Activated CD8-positive, alpha-beta memory T cell treated with anti-CD3 and anti-CD28 coated beads, Interleukin-2, amount 50 U/mL, for 24 hours (primary cell): ENCODE measurements around the gene NOS1AP.
"Not testable (repeated sequence)": the region's sequence is repeated elsewhere in the genome, so short reads cannot be mapped to it uniquely, and the experiment has no call there.

ENCODE experiments used
- DNase-seq: peaks from one replicate; pipeline ENCODE4 v3.0.0-alpha.2; 2020; ENCODE audit errors: extremely low read depth

The NOS1AP gene

DNA sequence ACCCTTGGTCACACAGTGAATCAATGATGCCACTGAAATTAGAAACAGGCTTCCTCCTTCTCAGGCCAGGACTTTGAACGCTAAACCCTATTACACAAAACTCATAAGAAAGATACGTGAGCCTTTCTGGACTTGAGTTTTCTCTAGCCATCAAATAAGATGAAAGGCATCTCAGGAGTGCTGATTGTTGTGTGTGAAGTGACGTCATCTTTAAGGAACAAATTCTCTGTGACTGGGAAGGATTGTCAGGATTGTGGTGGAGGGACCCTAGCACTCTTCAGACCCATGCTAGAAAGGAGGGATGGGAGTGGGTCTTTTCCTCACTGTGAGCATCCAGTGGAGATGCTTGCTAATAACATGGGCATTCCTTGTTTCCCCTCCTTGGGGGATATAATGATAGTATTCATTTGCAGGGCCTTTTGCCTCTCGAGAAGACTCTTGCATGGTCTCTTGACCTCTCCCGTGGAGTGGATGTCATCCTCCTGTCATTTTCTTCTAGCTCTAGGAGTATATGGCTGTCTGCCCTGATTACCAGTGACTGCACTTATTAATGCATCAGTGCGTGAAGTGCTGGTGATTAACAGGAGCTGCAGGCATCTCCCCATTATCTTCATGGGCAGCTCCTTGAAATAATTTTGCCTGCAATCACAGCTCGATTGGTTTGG is 267.3 kb downstream of the NOS1AP start:
- DNase-seq: no peak

DNA sequence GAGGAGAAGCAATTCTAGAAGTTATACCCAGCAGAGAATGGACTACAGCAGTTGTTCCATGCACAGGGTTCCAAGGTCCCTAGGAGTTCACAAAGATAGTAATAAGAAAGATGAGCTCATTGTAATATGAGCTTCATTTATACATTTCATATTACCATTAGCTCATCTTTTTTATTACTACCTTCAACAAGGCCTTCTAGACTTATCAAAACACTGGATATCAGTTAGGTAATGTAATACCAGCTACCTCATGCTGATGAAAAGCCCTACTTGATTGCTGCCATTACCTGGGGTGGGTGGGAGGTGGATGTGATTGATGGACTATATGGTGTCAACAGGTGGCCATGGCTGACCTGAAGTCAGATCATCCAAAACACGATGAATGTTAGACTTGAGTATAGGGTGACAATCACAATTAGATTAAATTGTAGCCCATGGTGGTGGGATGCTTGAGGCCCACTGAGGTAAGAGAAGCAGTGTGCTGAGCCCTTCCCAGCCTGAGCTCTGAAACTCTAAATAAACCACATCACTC is 273.0 kb downstream of the NOS1AP start:
- no peak for DNase-seq

DNA sequence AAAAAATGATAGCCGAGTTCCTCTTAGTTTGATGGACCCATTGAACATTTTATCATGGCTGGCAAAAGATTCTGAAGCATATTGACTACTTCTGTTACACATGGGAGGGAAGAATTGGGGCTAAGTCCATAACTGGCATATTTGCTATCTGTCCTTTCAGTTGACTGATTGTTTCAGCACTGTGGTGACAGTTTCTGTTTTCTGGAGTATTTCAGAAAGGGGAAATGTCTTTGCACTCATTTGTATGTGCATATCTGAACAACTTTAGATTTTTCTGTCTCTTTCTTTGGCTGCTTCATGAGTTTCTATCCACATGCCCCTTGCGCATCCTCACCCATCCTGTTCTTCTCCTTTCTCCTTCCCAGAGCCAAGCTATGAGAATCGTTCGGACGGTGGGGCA is 274.0 kb downstream of the NOS1AP start:
- no peak for DNase-seq

DNA sequence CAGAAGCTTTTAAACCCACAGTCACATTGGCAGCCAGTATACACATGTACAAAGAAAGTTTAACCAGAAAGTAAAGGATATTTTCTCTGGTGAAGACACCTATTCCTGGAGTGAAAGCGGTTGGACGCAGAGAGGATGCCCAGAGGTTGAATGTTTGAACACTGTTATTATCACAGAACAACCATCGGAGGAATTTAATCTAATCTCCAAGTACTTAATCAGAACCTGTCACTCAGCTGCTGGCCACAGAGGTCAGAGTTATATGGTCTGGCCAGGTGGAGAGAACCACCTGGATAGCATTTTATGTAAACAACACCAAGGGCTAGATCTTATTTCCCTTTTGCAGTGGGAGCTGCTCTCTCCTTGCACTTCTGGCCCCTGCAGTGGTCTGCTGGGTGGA is 277.8 kb downstream of the NOS1AP start:
- no peak for DNase-seq

DNA sequence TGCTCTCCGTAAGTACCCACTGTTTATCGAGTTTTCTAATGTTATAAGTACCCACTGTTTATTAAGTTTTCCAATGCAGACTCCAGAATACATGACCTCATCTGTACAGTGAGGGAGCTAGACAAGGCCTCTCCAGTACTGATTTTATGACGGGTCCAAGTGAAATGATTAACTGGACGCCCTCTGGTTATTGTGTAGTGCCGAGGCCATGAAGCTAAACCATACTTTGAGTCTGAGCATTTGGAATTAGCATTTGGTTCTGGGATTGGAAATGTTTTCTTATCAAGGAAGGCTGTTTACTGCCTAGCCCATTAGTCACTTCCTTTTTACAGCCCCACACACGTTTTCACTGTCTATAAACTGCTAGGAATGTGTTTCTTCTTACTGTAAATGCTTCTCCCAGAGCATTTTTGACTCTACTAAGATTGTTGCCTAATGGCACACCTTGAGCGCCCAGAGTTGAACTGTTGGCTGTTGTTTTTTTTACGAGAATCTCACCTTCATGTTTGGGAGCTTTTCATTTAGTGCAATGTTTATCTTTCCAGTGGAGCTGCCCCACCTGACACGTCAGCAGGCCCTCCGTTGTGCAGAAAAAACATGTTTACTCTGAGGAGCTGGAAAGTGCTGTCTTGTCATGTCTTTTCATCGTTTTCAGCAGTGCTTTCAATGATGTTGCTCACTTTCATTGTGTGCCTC is 280.3 kb downstream of the NOS1AP start:
- no peak for DNase-seq

DNA sequence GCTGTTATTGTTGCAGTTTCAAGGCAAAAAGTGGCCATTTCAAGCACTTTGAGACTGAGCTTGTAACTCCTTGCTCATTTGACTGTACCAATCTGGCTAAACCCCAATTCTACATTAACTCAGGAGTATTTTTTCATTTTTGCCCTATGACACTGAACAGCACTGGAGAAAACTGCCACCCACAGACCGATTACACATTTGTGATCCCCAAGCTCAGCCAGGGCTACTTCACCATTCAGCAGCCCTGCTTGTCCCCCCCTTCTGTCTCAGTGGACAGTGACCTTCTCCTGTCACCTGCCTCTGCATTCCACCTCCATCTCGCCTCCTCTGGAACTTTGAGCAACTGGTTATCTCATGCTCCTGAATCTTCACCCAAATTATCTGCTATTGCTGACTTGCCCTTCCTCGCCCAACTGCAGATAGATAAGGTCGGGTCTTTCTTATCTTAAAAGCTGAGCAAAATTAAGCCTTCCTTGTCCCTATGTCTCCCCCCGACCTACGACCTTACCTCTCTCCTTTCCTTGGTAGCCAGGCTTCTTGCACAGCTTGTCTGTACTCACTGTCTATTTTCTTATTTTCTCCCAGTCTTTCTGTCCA is 281.9 kb downstream of the NOS1AP start:
- no peak for DNase-seq

DNA sequence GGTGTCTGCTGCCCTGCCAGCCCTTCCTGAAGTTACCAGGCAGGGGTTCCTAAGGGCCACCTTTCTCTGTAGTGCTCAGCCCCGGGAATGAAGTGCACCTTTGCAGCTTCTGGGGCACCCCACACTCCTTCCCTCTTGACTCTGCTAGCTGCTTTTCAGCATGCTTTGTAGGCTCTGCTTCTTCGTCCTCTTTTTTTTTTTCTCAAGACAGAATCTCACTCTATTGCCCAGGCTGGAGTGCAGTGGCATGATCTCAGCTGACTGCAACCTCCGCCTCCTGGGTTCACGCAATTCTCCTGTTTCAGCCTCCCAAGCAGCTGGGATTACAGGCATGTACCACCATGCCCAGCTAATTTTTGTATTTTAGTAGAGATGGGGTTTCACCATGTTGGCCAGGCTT is 282.4 kb downstream of the NOS1AP start:
- DNase-seq: not testable (repeated sequence)

DNA sequence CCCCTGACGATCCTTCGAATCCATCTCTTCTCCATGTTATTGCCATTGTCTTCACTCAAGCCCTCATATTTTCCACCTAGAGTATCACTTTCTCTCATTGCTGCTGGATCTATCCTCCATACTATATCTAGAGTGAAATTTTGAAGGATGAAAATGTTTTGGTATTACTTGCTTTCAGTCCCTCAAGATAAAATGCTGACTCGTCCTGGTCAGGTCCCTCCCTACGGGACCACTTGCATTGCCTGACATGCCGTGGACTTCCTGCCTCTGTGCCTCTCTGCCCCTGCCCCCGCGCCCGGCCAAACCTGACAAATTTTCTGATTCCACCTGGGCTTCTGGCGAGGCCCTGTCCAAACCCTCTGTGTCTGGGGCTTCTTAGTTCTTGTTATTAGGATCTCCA is 283.6 kb downstream of the NOS1AP start:
- DNase-seq: no peak

DNA sequence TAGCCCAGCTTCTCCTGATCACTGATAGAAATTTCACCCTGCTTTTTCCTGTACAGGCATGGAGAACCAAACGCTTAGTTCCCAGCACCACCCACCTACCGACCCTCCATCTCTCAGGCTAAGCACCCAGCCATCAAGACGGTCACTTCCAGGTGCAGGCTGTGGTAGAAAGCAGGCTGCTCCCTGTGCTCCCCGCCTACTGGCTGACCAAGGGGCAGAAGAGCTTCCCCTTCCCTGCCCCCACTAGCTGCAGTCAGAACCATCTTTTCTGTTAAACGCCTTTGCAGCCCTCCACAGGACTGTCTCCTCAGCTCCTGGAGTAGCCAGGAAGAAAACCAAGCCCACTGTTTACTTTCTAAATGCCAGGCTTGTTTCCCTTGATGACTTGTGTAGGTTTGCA is 284.2 kb downstream of the NOS1AP start:
- DNase-seq: no peak

DNA sequence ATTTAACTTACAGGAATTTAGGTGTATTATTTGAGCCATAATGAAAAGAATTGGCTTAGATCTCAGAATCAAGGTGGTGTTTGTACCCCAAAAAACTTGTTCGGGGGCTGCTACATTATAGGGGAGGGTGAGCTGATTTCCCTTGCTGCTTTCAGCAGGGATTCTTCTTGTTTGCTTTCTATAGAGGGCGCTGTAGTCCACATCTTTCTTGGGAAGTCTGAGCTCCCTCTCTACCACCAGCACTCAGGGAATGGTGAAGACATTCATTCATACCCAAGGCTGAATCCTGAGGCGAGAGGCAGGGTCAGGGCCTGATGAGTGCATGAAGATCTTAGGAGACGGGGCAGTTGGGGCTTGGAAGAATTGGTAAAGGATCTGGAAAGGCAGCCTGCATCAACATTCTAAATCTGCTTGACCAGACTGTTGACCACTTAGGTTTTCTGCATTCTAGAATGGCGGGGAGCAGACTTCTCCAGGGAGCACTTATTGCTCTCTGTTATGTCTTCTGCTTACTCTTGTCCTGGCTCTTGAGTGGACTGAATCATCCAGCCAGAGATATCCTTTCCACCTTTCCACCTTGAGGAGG is 288.3 kb downstream of the NOS1AP start:
- DNase-seq: no peak

DNA sequence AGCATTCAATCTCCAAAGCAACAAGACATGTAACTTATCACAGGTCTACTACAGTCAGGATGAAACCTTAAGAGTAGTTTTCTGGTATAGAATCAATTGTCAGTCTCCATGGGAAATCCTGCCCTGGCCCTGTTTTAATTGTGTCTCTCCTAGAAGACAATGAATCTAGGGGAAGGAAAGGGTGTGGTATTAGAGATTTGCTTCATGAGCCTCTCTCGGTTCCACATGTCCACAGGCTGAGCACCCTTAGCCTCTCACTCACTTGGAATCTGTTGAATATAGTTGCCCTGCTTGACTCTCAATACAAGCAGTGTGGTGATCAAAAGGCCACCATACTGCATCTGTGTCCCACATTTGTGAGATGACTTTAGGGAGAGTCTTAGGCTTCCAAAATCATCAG is 289.4 kb downstream of the NOS1AP start:
- no peak for DNase-seq

DNA sequence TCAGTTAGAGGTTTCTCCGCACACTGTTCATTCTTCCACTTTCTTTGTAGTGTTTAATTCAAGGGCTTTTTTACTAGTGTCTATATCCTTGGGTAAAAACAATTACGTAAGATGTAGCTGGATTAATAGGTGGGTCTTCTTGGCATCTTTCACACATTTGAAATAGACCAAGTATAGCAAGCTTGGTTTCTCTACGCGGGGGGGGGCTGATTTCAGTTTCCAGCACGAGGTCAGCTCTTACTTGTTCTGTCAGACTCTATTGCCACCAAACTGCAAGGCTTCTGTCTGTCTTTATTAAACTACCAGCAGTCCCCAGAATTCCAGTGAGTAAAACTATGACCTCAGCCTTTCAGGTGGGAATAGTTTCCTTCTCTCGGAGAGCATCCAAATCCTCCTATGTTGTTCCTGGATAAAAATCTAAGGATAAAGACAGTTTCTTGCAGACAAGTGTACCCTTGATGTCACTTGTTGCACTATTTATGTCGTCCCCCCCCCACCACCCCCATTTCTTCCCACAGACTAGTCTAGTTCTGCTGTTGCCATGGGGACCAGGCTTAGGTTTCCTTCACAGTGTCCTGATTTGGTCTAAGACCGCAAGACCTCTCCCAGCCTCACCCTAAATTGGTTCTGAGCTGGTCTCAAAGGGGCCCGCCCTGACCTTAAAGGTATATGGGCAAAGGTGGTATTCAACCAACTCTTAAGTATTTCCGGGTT is 290.2 kb downstream of the NOS1AP start:
- no peak for DNase-seq

DNA sequence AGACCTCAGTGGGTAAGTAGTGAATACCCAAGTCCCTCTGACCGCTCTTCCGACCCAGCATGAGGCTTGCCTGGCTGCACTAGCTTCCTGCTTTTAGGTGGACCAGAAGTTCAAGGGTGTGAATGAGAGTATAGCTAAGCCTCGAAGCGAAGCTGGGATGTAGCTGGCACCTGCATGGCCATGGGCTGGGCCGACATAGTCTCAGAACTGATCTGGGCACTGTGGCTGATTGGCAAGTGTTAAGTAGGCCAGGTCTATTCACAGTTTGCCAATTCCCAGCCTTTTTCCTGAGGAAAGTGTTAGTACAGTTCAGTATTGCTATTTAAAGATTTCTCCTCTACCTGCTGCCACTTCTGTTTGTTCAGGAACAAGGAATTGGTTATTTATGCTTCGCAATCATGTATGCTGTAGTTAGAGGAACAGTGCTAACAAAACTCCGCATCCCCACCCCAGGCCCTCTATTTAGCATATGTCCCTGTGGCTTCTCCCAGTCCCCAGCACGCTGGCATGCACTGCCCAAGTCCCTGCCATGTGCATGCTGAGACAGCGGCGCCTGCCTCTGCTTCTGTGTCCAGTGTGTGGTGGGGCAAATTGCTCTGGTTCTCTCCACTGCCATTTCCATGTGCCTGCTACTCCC is 290.9 kb downstream of the NOS1AP start:
- no peak for DNase-seq

DNA sequence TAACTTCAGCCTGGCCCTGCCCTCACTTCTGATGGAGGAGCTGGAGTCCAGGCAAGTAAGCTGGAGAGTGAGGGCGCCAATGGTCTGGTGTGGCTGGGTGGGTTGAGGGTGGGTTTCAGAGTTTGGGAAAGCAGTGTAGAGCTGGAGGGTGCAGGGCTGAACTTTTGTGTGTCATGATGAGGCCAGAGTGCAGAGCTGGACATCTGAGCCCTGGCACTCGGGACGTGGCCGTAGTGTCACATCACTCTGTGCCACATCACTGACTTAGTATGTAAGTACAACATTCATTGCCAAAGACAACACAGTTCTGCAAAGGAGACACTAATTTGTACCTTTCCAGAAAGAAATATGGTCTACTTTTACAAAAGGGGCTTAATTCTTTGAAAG is 291.4 kb downstream of the NOS1AP start:
- no peak for DNase-seq

DNA sequence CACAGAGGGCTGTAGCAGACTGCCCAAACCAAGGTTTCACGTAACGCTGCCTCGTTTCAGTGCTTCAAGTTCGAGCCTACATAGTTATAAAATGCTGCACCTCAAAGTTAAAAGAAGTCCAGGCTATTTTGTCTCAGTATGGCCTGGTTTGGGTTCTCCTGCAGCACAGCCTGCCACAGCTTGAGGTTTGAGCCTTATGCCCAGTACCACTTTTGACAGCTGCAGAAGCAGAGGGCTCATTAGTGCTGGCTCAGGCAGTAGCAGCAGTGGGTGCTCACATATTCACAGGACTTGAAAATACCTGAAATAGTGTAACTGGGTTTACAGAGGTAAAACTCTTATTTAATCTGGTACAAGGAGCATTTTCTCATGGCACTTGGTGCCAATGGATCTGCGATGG is 291.9 kb downstream of the NOS1AP start:
- DNase-seq: no peak

DNA sequence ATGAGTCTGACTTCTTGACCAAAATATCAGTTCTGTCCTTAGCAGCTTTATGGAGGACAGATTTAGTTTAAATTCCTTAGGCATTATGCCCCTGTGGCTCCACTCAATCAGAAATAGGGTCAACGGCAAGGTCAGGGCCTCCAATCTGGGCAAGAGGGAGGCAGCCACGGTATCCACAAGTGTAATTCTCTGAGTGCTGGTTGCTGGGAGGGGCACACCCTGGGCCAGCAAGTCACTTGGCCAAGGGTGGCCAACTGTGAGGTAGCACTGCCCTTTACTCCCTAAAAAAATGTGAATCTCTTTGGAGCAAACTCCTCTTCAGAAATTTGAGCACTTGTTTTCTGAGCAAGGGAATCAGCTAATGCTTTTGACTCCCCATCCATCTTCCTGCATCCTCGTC is 294.3 kb downstream of the NOS1AP start:
- no peak for DNase-seq

DNA sequence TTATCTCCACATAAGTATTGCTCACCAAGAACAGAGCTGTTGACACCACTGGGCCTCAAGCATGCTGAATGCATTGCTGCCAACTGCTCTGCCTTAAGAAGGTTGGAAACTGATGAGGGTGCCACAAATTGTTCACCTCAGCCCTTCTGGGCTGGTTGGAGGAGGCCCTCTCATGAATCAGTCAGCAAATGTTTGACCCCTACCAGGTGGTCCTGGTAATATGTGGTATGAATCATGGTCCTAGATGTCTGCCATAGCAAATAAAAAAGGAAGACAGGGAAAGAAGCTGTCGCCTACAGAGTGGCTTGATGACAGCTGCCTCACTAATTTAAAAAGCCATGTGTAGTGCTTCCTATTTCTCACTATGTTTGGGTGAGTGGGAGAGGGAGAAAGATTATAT is 295.0 kb downstream of the NOS1AP start:
- no peak for DNase-seq

DNA sequence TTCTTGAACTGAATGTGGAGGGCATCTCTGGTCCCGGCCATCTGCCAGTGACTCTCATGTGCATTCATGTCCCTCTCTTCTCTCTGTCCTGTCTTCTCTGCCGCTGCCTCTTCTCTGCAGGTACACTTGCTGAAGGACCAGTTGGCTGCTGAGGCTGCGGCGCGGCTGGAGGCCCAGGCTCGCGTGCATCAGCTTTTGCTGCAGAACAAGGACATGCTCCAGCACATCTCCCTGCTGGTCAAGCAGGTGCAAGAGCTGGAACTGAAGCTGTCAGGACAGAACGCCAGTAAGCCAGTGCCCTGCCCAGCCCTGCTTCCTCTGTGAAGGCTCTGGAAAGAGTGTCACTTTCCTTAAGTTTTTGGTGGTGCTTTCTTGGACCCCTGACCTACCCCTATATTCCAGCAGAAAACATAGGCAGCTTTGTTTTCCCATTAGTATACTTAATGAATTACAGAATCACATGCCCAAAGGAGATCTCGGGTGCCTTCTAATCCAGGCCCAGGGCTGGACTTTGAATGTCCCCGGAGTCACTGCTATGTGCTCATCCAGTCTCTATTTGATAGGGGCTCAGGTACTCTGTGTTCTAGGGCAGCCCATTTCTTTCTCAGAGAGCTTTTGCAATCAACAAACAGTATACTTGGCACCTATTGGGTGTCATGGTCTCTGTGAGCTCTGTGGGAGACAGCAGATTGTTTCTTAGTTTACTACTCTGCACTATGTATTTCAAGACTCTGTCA is 296.0 kb downstream of the NOS1AP start:
- no peak for DNase-seq

DNA sequence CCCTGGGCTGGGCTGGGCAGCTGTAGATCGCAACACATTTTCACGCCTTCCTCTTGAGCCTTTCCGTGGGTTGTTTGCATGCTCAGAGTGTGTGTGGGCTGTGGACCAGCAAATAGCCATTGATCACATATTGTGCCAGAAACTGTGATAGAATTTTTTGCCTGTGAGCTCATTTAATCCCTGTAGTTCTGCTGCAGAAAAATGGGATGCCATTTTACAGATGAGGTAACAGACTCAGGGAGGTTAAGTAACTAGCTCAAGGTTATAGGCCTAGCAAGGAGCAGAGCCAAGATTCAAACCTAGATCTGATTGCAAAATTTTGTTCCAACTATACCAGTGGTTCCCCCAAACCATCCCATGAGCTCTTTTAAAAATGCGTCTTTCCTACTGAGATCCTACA is 296.7 kb downstream of the NOS1AP start:
- no peak for DNase-seq

DNA sequence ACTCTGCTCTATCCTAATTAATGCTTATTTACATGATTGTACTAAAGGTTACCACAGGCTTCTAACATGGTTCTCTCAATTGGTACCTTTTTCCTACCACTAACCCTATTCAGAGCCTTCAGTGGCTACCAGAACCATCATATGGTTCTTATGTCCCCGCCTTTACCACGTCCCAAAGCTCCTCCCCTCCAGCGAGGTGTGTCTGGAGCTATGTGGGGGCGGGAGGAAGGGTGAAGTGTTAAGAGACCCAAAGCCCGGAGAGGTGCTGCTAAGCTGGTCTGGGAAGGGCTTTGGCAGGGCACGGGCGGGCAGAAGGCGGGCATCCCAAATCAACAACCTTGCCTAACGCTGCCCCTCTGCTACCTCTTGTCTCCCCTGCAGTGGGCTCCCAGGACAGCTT is 297.2 kb downstream of the NOS1AP start:
- no peak for DNase-seq

DNA sequence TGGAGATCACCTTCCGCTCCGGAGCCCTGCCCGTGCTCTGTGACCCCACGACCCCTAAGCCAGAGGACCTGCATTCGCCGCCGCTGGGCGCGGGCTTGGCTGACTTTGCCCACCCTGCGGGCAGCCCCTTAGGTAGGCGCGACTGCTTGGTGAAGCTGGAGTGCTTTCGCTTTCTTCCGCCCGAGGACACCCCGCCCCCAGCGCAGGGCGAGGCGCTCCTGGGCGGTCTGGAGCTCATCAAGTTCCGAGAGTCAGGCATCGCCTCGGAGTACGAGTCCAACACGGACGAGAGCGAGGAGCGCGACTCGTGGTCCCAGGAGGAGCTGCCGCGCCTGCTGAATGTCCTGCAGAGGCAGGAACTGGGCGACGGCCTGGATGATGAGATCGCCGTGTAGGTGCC is 297.6 kb downstream of the NOS1AP start:
- no peak for DNase-seq
